HepG2 (cell line): ENCODE measurements around the gene LMOD3. TPM values are rescaled to one million over a fixed set of nuclear protein-coding genes. Genes with fewer than 3 reads are reported as not detected.

Experiments
- ATAC-seq: fragments of 200-7000 bp; cut with Tn5 transposase; 3 replicates; pipeline ENCODE4 v1.9.1; 2020; ENCODE audit warnings: mild to moderate bottlenecking, moderate library complexity
- BruUV-seq: library from RNA; stranded (reverse); fragments of 400-500 nt; replicated peaks from 2 replicates; lab custom pipeline; 2021; lab: Mats Ljungman, UMichigan
- CTCF ChIA-PET: fragments of 300-600 bp; formaldehyde crosslinking; extraction: SDS; loops from one replicate; lab custom pipeline; 2021; ENCODE audit warnings: low total read pairs, inconsistent platforms, low intra/inter-chr PET ratio; lab: Yijun Ruan, JAX
- POLR2A ChIA-PET: fragments of 350-600 bp; sonication (Branson Sonifier 250); formaldehyde crosslinking; loops from one replicate; lab custom pipeline; 2020; ENCODE audit warnings: antibody characterized with exemption, inconsistent platforms; lab: Yijun Ruan, JAX
- DNase-seq: peaks from one replicate; pipeline ENCODE4 v3.0.0-alpha.2; 2015; ENCODE audit warnings: low spot score
- FAIRE-seq: peaks from 3 replicates; lab custom pipeline; 2011; peaks lifted over from hg19 to GRCh38; lab: Jason Lieb, UNC
- H2AFZ ChIP-seq: one replicate; pipeline ENCODE4 v1.6.1; 2011; ENCODE audit warnings: low read length, inconsistent platforms
- H3K27ac ChIP-seq: fragments of 300-600 bp; 3 replicates; pipeline ENCODE4 v1.8.0; 2011; ENCODE audit warnings: mixed run types, mild to moderate bottlenecking, mixed read lengths, low read length, inconsistent platforms; ENCODE audit not compliant: insufficient read depth; ENCODE audit errors: extremely low read length
- H3K27me3 ChIP-seq, 2 experiments: fragments of 200-600 bp in 1 of 2; 2 replicates in 1 of 2; 3 replicates in 1 of 2; pipeline versions ENCODE4 v1.6.0 to v1.8.0; 2011; ENCODE audit warnings: low read length in 2 of 2, mild to moderate bottlenecking in 2 of 2, moderate library complexity in 2 of 2, inconsistent platforms in 1 of 2; ENCODE audit not compliant: insufficient read depth in 2 of 2, control insufficient read depth in 1 of 2
- H3K36me3 ChIP-seq, 2 experiments: fragments of 200-600 bp in 1 of 2; replicated peaks in 1 of 2; 2 replicates in 1 of 2; 3 replicates in 1 of 2; pipeline versions ENCODE4 v1.5.1 to v1.8.0; 2011; ENCODE audit warnings: low read length in 2 of 2, inconsistent platforms in 1 of 2; ENCODE audit not compliant: insufficient read depth in 2 of 2, control insufficient read depth in 1 of 2
- H3K4me1 ChIP-seq: 2 replicates; pipeline ENCODE4 v1.5.1; 2012; ENCODE audit warnings: low read length, inconsistent platforms; ENCODE audit not compliant: insufficient read depth
- H3K4me2 ChIP-seq: 2 replicates; pipeline ENCODE4 v1.6.0; 2011; ENCODE audit warnings: low read depth, low read length, inconsistent platforms
- H3K4me3 ChIP-seq, 3 experiments: fragments of 200-600 bp in 1 of 3; sonication (generic), shearing (Covaris generic) in 1 of 3; replicated peaks in 1 of 3; 2 replicates each; pipeline ENCODE4 v1.5.1; 2011 to 2016; ENCODE audit warnings: low read length in 3 of 3, inconsistent platforms in 2 of 3, low read depth in 2 of 3, mild to moderate bottlenecking in 2 of 3, control low read depth in 1 of 3, mixed read lengths in 1 of 3; ENCODE audit not compliant: insufficient read depth in 1 of 3
- H3K79me2 ChIP-seq: one replicate; pipeline ENCODE4 v1.6.1; 2011; ENCODE audit warnings: low read length, inconsistent platforms; ENCODE audit not compliant: insufficient read depth
- H3K9ac ChIP-seq: 2 replicates; pipeline ENCODE4 v1.6.0; 2011; ENCODE audit warnings: mild to moderate bottlenecking, low read depth, low read length, inconsistent platforms; ENCODE audit not compliant: insufficient read depth
- H3K9me3 ChIP-seq: 2 replicates; pipeline ENCODE4 v1.5.1; 2012; ENCODE audit warnings: mild to moderate bottlenecking, low read length
- H4K20me1 ChIP-seq: 2 replicates; pipeline ENCODE4 v1.6.0; 2011; ENCODE audit warnings: inconsistent platforms, mild to moderate bottlenecking, low read length, moderate library complexity; ENCODE audit not compliant: insufficient read depth
- E2F2 ChIP-seq: sonication (generic); formaldehyde crosslinking; IDR thresholded peaks from 2 replicates; pipeline ENCODE4 v1.4.0; 2020; ENCODE audit warnings: missing genetic modification reagents, borderline replicate concordance
- FOXK2 ChIP-seq: fragments of 450-650 bp; IDR thresholded peaks from 2 replicates; pipeline ENCODE4 v1.6.1; 2016
- PHF20 ChIP-seq: sonication (generic); formaldehyde crosslinking; IDR thresholded peaks from 2 replicates; pipeline ENCODE4 v1.5.0; 2020; ENCODE audit warnings: mild to moderate bottlenecking, missing genetic modification reagents
- SAP130 ChIP-seq: IDR thresholded peaks from 2 replicates; pipeline ENCODE4 v1.6.1; 2016; ENCODE audit warnings: low read depth
- WGBS: methylation state at CpG from one replicate; pipeline ENCODE4 v1.1.6; 2017; ENCODE audit warnings: low lambda C conversion rate; 5-methylcytosine and 5-hydroxymethylcytosine counted together
- in situ Hi-C: cut with HindIII; loops from 2 replicates; pipeline ENCODE4 v1.10.0; 2017; ENCODE audit warnings: low pct_unique_long_range_greater_than_20kb; ENCODE audit not compliant: extremely low pct_ligation_motif_present
- intact Hi-C: fragments of 100-400 bp; cut with micrococcal nuclease; formaldehyde crosslinking; loops from one replicate; pipeline ENCODE4 v1.10.0; 2022; ENCODE audit not compliant: unreplicated experiment
- polyA plus RNA-seq, 8 experiments: library from polyadenylated mRNA; depleted of rRNA in 3 of 8; stranded (reverse) in 7 of 8; unstranded in 1 of 8; fragments of >200 nt; fragmentation: Illumina TruSeq in 4 of 8; extraction: Trizol in 4 of 8; gene quantifications; 2 replicates each; pipeline versions ENCODE4 v1.2.1 to v1.2.3, GENCODE V29; 2011 to 2016; ENCODE audit warnings: low read depth in 4 of 8, missing spikeins in 1 of 8, mixed read lengths in 1 of 8; ENCODE audit not compliant: insufficient read depth in 1 of 8
- total RNA-seq, 5 experiments: library from RNA; depleted of rRNA; stranded (reverse); fragments of >200 nt; fragmentation: Illumina TruSeq; extraction: Trizol; gene quantifications; 2 replicates each; pipeline ENCODE4 v1.2.3, GENCODE V29; 2016; ENCODE audit warnings: low read depth in 1 of 5
- TF ChIP-seq, protein P1 (sequence below): sonication (generic); formaldehyde crosslinking; IDR thresholded peaks from 2 replicates; pipeline ENCODE4 v1.4.0; 2020; ENCODE audit warnings: mild to moderate bottlenecking, missing genetic modification reagents
- TF ChIP-seq, protein P2 (sequence below): sonication (generic); formaldehyde crosslinking; IDR thresholded peaks from 2 replicates; pipeline ENCODE4 v1.8.0; 2023; ENCODE audit warnings: mild to moderate bottlenecking, missing genetic modification reagents
- TF ChIP-seq, protein P3 (sequence below): sonication (generic); formaldehyde crosslinking; IDR thresholded peaks from 2 replicates; pipeline ENCODE4 v1.4.0; 2020; ENCODE audit warnings: missing genetic modification reagents

LMOD3 gene
- total and polyA plus RNA-seq, 2 of the 13 experiments (the other 11 are each of a cell fraction or from before 2014, with no cell fraction given): not detected

DNA sequence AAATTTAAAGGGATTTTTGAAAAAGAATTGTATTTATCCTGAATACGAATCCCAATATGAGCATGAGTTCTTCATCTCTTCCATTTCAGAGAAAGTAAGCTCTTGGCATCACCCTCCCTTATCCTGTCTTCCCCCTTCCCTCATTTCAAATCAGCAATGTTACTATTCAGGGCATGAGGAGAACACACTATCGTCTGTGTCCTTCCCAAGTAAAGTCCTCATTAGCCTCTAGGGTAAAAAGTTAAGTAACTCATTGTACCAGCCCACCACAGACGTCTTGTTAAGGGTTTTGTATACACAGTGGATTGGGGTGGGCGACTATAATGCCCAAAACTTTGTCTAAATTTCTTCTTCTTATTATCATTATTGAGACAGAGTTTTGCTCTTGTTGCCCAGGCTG, 22.8 kb downstream of the LMOD3 start:
- no TSS peak for BruUV-seq
- POLR2A ChIA-PET: no interaction called here
- no peaks in the 10 kb centered on the region for H3K27me3 ChIP-seq

More for the DNA sequence above, 22.8 kb downstream of the LMOD3 start:
- DNase-seq (no peak), FAIRE-seq (no peak), ATAC-seq (no peak)
- Histone ChIP-seq H3K27ac (no peak overlapping the region), H3K79me2 (no peaks in the 10 kb centered on the region), H3K36me3 (peaks cover 2 to 17% of the 10 kb centered on the region in 2 experiments; a peak in 3 of 5 replicates), H4K20me1 (no peaks in the 10 kb centered on the region), H3K4me2 (no peak overlapping the region), H2AFZ (no peak overlapping the region), H3K9ac (no peak overlapping the region), H3K4me3 (no peak overlapping the region), H3K9me3 (no peaks in the 10 kb centered on the region), H3K4me1 (no peaks in the 10 kb centered on the region)
- in situ Hi-C loops (no loop called here), intact Hi-C loops (no loop called here)
- CTCF ChIA-PET: no interaction called here
- no peak for TF ChIP-seq PHF20 (CRISPR knock-in tag)
- no peak for TF ChIP-seq SAP130 (CRISPR knock-in tag)
- TF ChIP-seq E2F2 (CRISPR knock-in tag): no peak
- TF ChIP-seq, protein P1, sequence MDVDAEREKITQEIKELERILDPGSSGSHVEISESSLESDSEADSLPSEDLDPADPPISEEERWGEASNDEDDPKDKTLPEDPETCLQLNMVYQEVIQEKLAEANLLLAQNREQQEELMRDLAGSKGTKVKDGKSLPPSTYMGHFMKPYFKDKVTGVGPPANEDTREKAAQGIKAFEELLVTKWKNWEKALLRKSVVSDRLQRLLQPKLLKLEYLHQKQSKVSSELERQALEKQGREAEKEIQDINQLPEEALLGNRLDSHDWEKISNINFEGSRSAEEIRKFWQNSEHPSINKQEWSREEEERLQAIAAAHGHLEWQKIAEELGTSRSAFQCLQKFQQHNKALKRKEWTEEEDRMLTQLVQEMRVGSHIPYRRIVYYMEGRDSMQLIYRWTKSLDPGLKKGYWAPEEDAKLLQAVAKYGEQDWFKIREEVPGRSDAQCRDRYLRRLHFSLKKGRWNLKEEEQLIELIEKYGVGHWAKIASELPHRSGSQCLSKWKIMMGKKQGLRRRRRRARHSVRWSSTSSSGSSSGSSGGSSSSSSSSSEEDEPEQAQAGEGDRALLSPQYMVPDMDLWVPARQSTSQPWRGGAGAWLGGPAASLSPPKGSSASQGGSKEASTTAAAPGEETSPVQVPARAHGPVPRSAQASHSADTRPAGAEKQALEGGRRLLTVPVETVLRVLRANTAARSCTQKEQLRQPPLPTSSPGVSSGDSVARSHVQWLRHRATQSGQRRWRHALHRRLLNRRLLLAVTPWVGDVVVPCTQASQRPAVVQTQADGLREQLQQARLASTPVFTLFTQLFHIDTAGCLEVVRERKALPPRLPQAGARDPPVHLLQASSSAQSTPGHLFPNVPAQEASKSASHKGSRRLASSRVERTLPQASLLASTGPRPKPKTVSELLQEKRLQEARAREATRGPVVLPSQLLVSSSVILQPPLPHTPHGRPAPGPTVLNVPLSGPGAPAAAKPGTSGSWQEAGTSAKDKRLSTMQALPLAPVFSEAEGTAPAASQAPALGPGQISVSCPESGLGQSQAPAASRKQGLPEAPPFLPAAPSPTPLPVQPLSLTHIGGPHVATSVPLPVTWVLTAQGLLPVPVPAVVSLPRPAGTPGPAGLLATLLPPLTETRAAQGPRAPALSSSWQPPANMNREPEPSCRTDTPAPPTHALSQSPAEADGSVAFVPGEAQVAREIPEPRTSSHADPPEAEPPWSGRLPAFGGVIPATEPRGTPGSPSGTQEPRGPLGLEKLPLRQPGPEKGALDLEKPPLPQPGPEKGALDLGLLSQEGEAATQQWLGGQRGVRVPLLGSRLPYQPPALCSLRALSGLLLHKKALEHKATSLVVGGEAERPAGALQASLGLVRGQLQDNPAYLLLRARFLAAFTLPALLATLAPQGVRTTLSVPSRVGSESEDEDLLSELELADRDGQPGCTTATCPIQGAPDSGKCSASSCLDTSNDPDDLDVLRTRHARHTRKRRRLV: no peak
- TF ChIP-seq, protein P2, sequence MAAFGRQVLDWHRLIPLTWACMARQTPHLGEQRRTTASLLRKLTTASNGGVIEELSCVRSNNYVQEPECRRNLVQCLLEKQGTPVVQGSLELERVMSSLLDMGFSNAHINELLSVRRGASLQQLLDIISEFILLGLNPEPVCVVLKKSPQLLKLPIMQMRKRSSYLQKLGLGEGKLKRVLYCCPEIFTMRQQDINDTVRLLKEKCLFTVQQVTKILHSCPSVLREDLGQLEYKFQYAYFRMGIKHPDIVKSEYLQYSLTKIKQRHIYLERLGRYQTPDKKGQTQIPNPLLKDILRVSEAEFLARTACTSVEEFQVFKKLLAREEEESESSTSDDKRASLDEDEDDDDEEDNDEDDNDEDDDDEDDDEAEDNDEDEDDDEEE (CRISPR knock-in tag): no peak
- TF ChIP-seq FOXK2: no peak
- TF ChIP-seq, protein P3, sequence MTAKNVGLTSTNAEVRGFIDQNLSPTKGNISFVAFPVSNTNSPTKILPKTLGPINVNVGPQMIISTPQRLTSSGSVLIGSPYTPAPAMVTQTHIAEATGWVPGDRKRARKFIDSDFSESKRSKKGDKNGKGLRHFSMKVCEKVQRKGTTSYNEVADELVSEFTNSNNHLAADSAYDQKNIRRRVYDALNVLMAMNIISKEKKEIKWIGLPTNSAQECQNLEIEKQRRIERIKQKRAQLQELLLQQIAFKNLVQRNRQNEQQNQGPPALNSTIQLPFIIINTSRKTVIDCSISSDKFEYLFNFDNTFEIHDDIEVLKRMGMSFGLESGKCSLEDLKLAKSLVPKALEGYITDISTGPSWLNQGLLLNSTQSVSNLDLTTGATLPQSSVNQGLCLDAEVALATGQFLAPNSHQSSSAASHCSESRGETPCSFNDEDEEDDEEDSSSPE (CRISPR knock-in tag): no peak
- WGBS: 94% methylated on average over 4 of the region's 4 CpGs
